ENCODE measurements around the gene TSHZ2.
"Not testable (repeated sequence)": the region's sequence is repeated elsewhere in the genome, so short reads cannot be mapped to it uniquely, and the experiment has no call there.

TSHZ2 gene

DNA sequence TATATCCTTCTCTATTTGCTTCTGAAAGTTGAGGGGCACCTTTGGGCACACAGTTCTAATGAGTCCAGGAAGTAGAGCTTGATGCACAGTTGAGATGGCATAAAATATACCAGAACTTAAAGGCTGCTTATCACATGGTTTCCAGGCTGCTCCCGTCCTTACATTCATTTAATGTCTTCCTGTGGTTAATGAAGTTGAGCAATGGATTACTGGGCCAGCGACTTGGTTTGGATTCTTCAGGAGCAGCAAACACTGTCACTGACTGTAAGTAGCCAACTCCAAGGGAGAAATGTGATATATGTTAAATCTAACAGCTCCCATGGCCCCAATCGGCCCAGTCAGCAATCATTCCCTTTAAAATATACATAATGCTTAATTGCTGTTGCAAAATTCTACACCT, 9.0 kb upstream of the TSHZ2 start:
- no peak for DNase-seq

DNA sequence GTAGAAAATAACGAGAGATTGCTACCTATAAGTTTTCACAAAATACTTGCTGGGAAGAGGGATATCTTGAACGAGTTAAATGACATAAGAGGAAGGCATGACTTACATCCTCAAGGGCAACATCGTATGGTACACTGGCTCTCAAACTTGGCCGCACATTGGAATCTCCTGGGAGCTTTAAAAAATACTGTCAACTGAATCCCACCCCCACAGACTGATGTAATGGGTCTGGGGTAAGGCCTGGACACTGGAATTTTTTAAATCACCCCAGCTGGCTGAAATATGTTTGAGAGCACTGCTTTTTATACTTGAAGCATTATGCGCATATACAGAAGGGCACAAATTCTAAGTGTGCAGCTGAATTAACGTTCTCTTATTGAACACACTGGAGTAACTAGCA, 8.0 kb upstream of the TSHZ2 start:
- DNase-seq: no peak

DNA sequence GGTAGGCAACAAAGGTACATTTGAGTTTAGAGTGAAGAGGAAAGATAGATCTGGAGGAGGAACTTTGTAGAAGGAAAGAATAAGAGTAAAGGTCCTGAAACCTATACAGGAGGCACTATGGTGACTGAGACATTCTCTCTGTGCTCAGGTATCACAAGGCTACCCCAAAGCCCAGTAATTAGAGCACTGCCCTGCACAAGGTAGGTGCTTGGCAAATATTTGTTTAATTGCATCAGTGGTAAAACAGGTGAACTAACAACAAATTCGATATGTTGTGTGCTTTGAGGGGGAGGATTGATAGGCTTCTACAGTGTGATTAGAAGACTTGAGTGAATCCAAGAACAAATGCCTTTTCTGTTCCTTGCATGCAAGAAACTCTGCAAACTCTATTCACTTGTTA, 6.8 kb upstream of the TSHZ2 start:
- DNase-seq: peak; percentile 6

DNA sequence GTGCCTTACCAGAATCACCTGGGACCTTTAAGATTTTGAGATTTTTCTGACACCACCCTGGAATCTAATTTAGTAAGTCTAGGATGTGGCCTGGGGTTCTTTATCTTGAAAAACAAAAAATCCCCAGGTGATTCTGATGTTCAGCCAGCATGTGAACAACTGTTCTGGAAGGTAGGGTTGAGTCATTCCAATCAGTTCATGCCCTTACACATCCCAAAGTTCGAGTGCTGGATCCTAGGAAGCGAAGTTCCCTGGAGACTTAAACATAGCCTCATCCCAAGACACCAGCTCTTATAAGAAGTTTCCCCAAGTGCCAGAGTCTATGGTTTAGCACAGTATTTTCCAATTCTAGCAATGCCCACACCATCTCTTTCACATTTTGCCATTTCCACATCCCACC, 6.3 kb upstream of the TSHZ2 start:
- DNase-seq: no peak

DNA sequence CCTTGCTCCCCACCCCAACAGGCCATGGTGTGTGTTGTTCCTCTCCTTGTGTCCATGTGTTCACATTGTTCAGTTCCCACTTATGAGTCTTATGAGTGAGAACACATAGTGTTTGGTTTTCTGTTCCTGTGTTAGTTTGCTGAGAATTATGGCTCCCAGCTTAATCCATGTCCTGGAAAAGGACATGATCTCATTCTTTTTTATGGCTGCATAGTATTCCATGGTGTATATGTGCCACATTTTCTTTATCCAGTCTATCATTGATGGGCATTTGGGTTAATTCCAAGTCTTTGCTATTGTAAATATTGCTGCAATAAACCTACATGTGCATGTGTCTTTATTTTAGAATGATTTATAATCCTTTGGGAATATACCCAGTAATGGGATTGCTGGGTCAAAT, 5.6 kb upstream of the TSHZ2 start:
- not testable (repeated sequence) for DNase-seq

DNA sequence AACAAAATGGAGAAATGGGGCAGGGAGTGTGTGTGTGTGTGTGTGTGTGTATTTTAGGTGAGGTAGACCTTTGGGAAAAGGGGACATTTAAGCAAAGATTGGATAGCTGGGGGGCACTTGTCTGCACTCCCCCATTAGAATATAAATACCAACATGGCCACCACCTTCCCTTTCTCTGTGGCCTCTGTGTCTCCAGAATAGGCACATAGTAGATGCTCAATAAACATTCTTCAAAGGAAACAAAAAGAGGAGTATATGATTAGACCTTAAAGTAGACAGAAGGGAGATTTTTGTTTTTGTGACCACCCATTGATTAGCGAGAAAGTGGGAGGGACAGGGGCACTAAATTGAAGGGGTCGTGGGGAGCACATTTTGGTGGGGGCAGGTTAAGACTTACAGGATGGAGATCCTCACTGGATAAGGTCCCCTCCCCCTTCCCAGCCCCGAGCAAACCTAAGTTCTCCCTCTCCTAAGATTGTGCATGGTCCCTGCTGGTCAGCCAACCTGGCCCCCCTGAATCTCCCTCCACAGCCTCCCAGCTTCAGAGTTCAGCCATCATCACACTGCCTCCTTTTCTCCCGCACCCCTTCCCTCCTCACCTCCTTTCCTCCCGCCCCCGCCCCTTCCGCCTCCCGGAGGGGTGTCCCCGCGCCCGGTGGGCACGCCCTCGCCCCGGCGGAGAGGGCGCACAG, 514 bp upstream of the TSHZ2 start:
- DNase-seq: no peak

DNA sequence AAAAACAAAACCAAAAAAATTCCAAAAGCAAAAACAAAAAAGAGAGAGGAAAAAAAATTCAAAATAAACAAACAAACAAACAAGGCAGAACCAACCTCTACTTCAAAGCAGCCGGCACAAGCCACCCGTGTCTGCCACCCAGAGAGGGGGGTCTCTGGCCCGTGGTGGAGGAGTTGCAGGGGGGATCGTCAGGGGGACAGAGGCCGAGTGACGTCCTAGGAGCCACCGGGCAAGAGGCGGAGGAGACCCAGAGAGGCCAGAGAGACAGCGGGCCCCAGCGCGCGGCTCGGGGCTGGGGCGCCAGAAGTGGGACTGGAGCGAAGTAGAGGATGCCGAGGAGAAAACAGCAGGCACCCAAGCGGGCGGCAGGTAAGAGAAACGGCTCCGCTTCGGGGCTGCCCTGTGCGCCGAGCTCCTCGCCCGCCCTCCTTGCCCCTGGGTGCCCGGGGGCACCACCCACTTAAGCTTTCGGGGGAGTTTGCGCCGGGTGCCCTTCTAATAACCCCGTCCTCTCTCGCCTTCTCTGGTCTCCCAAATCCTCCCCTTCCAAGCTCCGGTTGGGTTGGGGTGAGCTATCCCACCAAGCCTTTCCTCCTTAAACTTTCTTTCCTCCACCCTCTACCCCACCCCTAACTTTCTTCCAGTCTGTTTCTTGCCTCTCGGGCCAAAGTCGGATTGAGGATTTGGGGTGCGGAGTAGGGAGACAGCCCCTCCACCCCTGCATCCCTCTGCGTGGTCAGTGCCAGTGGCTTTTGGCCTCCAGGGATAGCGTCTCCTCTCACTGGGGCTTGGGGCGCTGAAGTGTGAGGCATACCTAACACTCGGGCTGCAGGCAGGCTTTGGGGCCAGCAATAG, 1.0 kb downstream of the TSHZ2 start:
- no peak for DNase-seq

DNA sequence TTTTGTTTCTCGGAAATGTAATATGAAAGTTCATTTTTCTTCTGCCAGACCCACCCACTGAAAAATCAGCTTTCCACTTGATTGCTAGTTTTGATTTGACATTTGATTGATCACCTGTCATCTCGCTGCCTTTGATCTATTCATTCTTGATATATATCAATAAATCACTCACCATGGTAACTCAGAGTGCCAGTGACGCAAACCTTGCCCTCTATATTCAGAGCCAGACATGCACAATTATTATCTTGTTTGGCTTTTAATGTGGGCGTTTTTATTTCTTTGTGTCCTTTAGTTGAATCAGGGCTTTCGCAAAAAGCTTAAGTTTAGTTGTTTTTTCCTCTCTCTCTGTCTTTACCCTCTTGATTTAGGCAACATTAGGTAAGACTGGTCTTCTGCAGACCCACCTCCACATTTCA, 2.0 kb downstream of the TSHZ2 start:
- peak; percentile 19 for DNase-seq

DNA sequence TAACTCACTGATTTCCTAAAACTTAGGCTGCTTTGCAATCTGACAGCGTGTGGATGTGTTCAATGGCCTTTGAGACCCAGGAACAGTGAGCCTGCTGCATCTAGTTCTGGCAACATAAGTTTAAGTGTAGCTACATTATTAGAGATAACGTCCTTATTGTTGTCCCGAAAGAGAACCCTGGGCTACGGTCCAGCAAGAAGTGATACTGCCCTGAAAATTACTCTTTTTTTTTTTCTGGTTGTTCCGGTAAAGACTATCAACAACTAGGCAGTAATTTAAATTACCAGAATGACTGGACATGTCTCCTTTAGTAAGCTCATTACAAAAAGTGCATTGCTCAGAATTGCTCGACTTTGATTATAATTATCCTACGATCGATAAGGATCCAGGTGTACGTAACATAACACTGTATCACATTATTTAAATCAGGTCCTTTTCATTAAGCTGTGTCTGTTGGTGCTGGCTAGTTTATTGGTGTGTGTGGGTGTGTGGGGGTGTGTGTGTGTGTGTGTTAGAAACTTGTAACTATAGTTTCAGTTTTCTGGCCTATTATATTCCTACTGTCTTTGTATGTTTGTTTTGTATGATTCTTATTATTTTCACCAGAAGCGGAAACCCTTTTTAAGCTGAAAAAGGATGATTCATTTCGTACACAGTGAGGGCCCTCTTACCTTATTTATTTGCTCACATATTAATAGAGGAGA, 3.0 kb downstream of the TSHZ2 start:
- DNase-seq: peak; percentile 36

DNA sequence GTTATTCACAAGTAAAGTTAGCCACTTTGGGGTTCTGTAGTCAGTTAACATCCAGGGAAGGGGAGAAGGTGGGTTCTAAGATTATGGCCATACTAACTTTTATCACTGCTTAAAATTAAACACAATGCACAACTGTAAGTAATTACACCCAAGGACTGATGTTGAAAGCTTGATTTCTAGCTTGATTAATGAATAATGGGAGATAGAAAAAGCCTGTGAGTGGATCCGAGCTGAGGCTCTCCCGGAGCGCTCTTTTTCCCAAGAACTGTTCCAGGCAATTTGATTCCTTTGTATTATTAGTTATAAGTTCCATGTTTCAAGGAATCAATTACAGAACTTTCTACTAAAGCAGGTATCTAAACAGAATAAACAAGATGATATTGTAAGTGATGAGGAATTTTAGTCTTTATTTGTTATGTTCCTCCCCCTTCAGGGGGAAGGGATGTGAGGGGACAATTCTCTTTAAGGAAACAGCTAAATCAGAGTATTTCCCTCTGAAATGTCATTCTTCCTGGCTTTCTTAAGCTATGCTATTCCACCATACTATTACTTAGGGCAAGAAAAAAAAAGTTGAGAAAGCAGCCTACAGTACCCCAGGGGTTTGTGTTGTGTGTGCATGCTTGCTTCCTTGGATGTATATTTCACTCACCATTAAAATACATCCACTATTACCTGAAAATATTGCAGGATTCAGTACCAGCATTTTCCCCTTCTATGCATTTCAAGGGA, 3.8 kb downstream of the TSHZ2 start:
- no peak for DNase-seq

DNA sequence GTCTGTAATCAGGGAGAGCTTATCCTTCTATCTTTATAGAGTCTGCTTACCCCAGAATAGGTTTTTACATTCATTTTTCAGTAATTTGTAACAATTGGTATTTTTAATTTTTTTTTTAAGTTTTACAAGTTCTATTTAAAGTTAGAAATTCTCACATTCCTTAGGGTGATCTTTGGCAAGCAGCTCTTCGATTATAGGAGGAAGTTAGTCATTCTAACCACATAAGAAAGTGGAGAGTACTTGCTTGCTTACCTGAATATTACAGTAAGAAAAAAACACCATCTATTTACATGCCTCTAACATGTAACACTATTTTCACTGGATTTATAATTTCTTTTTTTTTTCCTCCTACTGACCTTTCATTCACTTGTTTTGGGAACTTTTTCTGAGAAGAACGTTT, 6.7 kb downstream of the TSHZ2 start:
- DNase-seq: no peak

DNA sequence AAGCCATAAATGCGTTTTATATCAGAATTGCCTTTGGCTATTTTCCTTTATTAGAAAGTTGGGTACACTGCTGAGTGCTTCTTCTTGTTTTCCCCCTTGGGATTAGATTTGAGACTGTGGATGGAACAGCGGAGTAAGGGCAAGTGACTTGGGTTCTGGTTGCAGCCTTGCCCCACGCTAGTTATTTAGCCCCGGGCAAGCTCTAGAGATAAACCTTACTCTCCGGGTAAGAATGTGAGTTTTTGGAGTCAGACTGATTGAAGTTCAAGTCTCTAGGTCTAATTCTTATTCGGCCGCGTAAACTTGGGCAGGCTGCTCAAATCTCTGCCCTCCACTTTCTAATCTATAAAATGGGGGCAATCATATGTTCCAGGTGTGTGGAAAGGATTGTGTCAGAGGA, 8.9 kb downstream of the TSHZ2 start:
- DNase-seq: no peak

DNA sequence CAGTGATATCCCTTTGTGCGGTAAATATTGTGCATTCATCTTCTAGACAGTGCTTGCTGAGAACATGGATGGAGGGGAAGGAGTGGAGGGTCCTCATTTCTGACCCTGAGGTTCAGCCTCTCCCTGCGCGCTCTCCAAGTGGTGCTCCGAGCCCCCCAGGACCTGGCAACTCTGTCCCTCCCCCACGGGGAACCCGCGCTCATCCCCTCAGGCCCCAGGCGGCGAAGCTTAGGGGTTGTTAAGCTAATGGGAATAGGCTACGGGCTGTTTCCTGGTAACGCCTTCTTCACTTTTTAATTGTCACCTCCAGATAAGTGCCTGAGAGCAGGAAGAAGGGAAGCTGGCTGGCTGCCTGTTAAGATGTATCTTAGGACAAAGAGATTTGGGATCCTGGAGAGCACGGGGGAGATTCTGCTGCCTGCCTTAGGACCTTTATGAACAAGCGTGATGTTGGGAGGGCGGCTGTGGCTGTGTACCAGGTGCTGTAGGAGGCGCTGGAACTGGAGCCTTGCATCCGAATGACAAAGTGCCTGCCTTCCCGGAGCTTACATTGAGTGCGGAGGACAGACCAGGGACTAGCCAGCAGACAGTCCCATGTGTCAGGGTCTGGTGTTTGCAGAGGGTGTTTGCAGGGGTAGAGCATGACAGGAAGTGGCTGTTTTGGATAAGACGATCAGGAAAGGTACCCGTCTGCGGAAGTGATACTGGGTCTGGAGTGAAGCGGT, 11.7 kb downstream of the TSHZ2 start:
- no peak for DNase-seq

DNA sequence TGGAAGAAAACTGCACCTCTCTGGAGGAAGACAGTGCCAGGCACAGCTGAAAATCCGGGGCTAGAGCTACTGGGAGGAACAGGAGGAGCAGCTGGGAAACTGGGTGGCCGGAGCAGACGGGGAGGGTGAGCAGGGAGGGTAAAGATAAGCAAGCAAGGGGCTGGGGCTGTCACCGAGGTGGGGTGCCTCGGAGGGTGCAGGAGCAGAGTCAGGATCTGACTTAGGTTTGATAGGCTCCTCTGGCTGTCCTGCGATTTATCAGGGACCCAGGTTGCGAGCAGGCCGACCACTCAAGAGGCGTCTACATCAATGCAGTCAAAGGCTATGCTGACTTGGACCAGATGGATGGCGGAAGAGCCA, 12.3 kb downstream of the TSHZ2 start:
- no peak for DNase-seq

DNA sequence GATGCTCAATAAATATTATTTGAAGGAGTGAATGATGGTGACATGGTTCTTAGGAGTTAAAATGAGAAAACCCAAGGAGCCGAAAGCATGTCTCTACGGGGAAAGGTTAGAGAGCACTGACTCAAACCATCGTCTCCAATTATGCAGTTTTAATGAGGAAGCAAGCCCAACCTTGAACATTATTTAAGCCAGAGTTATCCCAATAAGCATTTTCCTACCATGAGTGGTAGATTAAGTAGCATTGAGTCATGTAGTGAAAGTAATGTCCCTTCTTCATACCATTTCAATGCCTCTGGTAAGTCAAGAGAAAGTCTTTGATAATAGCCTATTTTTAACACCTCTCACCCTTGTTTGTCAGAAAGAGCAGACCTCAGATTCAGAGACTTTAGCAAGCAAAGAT, 13.5 kb downstream of the TSHZ2 start:
- no peak for DNase-seq

DNA sequence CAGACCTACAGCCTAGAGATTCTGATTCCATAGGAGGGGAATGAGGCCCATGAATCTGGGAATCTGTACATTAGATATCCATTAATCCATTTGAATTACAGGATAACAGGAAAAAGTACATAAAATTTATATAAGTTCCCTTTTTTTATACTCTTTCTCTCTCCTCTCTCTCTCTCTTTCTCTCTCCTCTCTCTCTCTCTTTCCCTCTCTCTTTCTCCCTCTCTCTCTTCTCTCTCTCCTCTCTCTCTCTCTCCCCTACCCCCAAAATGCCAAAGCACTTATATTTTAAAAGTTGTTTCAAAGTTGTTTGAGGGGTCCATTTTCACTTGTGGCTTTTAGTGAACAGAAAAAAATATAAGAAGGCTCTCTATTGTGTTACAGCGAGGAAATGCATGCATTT, 15.1 kb downstream of the TSHZ2 start:
- no peak for DNase-seq

DNA sequence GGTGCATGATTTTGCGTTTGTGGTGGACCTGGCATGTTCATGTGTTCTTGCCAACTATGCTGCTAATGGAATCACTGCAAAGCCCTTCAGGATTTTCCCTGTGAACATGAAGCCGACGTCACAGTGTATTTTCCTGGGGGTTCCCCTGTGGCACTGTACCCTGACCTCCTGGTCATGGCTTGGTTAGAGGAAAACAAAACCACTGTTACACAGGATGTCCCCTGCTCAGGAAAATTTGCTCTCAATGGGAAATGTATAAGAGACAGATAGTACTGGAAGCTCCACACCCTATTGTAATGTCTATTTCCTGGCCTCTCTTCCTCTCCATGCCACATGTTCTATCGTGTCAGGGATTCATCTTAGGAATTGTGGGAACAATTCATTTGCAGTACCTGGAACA, 19.7 kb downstream of the TSHZ2 start:
- DNase-seq: no peak

DNA sequence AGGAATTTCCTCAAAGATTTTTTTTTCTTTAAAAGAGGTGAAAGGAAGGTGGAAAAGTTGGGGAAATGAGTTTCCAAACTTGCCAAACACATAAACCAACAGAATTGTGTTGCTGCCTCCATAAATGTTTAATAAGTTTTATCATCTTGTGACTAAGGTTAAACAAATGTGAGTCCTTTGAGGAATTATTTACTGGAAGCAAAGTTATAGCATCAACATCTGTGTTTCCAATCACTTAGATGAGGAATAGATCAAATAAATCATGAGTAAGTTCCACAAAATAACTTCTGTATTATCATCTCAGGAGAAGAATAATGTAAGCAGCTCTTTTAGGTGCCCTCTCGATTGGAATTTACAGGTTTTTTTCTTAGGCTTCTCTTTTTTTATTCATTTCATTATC, 20.5 kb downstream of the TSHZ2 start:
- no peak for DNase-seq

DNA sequence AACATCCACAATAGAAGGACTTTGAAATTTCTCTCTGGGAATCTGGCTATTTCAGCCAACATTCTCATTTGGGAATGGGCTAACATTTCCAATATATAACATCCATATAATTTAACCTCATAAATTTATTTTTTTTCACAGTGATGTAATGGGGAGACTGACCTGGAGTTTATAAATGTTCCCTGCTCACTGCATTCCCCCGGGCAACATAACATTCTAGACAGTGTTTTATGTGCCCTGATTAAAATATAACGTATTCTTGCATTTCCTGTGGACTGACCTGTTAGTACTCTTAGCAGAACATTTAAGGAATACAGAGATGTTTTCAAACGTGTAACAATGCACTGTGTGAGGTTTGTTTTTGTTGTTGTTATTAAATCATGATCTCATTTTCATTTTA, 20.9 kb downstream of the TSHZ2 start:
- no peak for DNase-seq

DNA sequence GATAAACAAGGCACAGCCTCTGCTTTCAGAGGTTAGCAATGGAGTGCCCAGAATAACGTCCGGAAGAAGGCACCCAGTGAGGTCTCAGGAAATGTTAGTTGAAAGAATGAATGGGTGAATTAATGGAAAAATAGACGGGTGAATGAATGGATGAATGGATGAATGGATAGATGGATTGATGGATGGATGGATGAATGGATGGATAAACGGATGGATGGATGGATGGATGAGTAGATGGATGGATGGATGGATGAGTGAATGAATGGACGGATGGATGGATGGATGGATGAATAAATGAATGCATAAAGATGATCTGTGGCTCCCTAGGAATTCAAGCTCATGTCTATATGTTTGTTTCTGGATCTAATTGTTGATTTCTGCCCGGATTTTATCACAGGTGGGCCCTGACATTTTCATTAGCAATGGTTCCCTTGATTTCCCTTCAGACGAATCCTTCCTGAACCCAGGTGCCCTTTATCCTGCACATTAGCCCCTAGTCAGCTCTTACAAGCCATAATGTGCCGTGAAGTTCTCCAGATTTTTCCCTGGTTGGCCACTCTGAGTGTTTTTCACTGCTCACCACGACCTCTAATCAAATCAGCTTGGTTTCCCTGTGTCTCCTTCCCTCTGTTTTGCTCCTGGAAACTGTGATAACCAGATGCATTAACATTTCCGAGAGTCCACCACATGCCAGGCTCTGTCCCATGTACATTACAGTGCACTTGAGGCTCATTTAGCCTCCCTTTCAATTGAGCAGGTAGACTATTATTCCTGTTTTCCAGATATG, 22.2 kb downstream of the TSHZ2 start:
- DNase-seq: no peak

DNA sequence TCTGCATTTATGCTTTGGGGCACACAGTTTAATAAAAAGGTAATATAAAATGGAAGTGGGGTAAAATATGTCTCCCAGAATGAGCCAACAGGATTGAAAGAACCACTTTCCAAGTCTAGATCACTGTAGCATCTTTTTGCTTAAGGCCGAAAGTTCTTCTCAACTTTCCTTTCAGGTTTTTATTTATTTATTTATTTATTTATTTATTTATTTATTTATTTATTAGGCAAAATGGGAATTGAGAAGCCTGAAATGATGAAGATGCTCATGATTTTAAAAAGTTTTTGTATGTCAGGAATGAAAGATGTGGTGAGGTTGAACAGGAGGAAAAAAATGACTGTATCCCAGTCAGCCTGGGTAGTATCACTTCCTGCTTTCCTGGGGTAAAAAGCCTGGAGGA, 24.0 kb downstream of the TSHZ2 start:
- no peak for DNase-seq

DNA sequence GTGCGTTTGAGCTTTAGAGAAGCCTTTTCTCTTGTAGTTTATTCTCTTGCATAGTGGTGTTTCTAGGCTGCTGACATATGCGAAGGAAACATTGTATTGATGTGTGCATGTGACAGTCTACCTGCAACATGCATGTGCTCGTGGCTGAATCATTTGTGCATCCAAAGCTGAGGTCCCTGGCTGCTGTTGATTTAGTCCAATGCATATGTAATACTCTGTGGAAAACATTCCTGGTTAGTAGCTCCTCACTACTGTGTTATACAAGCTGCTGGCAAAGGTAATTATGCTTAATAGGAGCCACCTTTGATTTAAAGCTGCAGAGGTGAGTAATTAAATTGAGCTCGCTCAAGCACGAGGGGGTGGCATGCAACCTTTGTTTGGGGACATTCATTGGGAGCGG, 24.5 kb downstream of the TSHZ2 start:
- no peak for DNase-seq

Data from NCI-H748 treated with DMSO at 0.1 percent for 48 hours (cell line).